ENCODE data around the gene VPS13A.
"Not testable (repeated sequence)": the region's sequence is repeated elsewhere in the genome, so short reads cannot be mapped to it uniquely, and the experiment has no call there.

The VPS13A gene

DNA sequence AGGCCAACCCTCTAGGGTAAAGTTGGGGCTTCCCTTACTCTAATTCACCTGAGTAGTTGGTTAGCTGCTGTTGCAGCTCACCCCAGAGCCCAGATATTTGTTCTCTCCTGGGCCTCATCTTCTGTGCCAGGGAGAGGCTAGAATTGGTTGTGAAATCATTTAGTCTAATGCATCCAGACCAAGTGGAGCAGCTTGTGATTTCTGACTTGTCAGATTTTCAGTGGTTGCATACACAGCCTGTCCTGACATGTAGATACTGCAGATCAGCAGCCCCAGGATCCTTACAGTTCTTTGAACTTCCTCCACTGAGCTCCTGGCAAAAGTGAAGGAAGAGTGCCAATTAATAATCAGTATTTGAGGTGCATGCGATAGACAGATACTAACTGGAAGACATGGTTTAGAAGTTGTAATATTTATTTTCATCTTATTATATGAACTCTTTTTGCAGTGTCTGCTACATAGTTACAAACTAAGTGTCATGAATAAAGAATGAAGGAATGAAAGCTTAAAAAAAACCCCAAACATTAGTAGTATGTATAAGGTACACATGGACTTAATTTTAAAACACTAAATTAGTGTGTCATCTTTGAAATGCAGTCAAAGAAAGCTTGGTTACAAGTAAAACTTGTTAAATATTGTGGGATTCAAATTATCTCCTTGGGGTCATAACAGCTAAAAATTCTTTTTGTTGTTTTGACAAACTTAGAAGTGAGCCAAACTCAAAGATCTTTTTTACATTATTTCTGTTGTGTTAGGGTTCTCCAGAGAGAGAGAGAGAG is 128.5 kb downstream of the VPS13A start:
- DNase-seq = no peak

DNA sequence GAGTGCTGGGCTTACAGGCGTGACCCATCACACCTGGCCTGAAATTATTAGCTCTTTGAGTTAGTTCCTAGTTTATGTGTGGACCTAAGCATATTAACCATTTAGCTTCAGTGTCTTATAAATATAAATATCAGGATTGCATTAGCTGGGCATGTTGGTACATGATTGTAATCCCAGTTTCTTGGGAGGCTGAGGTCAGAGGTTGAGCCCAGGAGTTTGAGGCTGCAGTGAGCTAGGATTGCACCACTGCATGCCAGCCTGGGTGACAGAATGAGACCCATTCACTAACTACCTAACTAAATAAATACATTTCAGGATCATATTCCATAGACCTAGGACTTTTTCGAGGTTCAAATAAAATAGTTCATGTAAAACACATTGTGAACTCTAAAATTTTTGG is 129.8 kb downstream of the VPS13A start:
- no peak for DNase-seq

DNA sequence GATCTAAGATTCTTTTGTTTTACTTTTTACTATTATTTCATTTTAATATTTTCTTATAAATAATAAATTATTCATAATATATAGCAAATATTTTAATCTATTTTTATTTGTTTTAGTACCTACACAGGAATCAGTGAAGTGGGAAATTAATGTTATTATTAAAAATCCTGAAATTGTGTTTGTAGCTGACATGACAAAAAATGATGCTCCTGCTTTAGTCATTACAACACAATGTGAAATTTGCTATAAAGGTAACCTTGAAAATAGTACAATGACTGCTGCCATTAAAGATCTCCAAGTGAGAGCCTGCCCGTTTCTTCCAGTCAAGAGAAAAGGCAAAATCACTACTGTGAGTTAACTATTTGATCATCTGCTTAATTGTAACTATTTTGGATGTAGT is 138.7 kb downstream of the VPS13A start:
- no peak for DNase-seq

DNA sequence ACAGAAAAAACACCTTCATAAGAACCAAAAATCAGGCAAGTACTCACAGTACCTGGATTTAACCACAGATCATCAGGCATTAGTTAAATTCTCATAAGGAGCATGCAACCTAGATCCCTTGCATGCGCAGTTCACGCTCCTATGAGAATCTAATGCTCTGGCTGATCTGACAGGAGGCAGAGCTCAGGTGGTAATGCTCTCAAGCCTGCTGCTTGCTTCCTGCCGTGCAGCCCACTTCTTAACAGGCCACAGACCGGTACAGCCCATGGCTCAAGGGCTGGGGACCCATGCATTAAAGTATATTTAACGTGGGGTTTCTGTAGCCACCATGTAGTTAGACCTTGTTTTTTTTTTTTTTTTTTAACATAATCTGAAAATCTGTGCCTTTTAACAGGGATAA is 147.7 kb downstream of the VPS13A start:
- no peak for DNase-seq

DNA sequence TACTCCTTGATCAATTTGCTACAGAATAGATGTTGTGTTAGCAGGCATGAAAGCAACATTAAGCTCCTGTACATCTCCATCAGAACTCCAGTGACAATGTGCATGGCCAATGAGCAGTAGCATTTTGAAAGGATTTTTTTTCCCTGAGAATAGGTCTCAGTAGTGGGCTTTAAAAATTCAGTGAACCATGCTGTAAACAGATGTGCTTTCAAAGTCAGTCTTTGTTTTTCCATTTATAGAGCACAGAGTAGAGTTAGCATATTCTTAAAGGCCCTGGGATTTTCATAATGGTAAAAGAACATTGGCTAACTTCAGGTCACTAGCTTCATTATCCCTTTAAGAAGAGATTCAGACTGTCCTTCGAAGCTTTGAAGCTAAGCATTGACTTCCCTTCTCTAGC is 150.8 kb downstream of the VPS13A start:
- DNase-seq = no peak

DNA sequence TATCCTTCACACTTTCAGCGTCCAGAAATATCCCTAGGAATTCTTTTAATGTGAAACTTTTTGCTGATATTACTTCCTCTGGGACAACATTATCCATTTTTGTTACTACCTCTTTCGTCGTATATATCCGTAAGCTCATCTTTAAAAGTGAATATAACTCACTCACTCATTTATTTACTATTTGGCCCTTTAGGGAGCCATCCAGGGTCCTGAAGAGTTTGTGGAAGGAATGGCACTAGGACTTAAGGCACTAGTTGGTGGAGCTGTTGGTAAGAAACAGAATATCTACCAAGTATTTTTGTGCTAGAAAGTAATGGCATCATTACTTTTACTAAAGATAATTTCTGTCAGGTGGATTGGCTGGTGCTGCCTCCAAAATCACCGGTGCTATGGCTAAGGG is 192.7 kb downstream of the VPS13A start:
- no peak for DNase-seq

DNA sequence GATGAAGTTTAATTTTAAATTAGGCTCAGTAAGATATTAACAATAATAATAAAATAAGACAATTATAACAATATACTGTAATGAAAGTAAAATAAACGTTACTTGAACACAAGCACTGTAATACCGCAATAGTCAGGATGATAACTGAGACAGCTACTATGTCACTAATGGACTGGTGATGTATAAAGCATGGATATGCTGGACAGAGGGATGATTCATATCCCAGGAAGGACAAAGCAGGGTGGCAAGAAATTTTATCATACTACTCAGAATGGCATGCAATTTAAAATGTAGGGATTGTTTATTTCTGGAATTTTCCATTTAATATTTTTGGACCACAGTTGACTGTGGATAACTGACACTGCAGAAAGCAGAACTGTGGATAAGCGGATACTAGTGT is 196.9 kb downstream of the VPS13A start:
- DNase-seq = no peak

DNA sequence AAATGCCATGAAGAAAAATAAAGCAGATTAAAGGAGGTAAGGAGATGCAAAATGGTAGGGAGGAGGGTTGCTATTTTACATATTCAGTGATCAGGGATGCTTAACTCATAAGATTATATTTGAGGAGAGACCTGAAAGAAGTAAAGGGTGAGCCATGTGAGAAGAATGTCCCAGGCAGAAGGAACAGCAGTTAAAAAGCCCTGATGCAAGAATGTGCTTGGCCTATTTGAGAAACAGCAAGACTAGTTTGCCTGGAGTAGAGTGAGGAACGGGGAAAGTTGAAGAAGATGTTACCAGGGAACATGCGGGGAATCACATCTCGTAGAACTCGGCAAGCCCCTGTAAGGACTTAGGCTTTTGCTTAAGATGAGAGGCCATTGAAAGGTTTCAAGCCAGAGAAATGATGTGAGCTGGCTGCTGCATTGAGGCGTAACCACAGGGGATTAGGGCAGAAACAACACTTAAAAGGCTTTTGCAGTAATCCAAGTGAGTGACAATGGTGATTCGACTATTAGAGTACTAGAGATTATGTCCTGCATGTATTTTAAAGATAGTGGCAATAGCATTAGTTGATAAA is 198.7 kb downstream of the VPS13A start:
- DNase-seq = no peak

DNA sequence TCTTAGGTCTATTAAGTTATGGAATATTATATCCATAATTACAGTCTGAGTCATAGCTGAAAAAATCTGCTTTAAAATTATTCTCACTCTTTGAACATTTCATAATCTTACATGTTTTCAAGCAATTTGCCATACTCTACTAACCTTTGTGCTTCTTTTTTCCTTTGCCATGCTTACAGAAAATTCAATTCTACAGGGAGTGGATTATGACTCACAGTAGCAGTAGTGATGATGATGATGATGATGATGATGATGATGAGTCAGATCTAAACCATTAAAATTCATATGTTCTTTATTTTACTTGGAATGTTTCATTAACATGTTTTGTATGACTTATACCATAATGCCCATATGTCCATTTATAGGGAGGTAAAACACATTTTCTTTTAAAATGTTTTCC is 207.1 kb downstream of the VPS13A start:
- no peak for DNase-seq

DNA sequence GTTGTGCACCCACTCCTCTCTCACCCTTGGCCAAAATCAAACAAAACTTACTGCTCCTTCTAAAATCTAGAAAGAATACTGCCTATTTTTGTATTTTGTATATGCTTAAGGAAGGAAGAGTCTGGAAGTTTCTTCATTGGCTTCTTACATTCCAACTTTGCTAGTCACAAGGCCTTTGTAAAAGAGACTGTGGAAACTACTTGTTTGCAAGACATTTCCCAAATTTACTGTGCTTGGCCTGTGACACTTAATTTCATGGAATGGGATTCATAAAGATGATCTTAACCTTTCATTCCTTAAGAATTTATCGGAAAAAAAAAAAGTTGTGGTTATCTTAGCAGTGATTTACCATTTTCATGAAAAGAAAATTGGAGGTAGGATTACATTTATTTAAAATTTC is 208.9 kb downstream of the VPS13A start:
- no peak for DNase-seq

DNA sequence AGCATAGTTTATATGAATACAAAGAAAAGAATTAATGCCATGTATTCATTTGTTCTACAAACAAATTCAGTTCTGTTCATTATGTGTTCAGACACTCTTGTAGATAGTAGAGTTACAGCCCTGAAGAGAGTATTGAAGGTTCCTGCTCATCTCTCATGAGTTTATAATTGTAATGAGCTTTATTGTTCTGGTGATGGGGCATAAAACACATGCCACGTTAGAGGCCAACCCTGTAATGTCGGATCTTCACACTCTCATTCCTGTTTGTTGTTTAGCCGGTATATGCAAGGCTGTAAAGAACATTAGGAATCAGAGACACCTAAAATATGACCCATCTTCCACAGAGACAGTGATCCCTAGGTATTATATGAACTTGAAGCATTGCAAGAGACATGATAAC is 214.5 kb downstream of the VPS13A start:
- DNase-seq = no peak

DNA sequence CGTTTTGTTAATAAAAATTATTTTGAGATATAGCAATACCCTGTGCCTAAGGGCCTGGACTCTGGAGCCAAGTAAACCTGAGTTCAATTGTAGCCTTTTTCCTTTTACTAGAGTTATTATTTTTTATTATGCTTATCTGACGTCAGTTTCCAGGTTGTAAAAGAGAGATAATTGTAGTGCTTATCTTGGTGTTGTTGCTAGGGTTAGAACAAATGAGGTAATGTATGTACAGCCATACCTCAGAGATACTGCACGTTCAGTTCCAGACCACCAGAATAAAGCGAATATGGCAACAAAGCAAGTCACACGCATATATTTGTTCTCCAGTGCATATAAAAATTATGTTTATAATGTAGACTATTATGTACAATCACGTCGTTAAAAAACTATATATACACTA is 215.0 kb downstream of the VPS13A start:
- DNase-seq = no peak

DNA sequence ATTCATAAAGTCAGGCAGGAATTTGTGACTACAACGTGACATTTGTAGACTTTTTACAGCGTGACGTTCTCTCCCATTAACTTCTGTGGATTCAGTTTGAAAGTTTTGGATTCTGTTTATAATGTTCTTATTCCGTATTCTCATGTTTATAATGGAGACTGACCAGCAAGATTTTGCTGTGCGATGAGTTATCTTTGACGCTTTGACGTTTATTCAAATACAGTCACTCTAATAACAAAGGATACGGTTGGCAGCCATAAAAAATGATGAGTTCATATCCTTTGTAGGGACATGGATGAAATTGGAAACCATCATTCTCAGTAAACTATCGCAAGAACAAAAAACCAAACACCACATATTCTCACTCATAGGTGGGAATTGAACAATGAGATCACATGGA is 221.2 kb downstream of the VPS13A start:
- not testable (repeated sequence) for DNase-seq

DNA sequence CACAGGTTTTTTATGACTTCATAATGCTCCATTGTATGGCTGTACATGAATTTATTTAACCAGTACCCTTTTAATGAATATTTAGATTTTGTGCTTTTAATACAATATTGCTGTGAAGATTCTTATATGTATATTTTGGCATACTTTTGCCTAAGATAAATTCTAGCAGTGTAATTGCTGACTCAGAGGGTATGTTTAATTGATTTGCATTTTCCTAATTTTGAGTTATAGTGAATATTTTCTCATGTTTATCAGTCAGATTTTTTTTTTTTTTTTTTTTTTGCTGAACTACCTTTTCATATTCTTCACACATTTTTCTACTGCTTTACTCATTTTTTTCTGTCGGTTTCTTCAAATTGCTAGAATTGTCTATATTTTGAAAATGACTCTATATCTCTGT is 222.6 kb downstream of the VPS13A start:
- DNase-seq = no peak

DNA sequence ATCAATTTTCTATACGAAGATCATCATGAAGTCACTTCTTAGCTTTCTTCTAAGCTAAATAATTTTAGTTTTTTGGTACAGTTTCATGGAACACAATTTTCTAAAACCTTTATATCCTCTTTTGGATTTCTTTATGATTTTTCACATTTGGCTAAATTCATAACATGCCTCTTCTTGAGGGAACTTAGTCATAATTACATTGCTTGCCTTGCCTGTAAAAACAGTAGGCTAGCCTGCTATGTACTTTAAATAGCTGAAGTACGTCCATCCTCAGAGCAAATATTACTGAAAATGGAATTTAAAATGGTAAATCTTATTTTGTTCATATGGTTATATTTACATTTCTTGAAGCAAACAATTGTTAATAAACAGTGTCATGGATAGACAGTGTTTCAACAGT is 225.0 kb downstream of the VPS13A start:
- DNase-seq = no peak

DNA sequence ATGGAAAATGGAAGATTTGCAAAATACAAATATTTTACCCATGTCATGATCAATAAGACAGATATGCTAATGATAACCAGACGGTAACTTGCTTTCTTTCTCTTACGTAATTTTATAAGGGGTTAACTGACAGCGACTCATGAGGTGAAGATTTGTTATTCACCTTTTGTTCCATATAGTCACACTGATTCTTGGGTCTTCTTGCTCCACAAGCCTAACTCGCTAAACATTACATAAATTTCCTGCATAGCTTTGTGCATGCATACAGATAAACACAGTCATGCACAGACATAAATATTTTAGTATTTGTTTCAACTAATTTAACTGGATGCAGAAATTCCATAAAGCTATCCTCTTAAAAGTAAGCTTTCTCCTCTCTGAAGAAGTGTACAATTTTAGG is 225.9 kb downstream of the VPS13A start:
- no peak for DNase-seq

DNA sequence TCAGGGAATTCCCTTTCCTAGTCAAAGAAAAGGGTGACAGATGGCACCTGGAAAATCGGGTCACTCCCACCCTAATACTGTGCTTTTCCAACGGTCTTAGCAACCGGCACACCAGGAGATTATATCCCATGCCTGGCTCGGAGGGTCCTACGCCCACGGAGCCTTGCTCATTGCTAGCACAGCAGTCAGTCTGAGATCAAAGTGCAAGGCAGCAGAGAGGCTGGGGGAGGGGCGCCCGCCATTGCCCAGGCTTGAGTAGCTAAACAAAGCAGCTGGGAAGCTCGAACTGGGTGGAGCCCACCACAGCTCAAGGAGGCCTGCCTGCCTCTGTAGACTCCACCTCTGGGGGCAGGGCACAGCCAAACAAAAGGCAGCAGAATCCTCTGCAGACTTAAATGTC is 231.2 kb downstream of the VPS13A start:
- not testable (repeated sequence) for DNase-seq

DNA sequence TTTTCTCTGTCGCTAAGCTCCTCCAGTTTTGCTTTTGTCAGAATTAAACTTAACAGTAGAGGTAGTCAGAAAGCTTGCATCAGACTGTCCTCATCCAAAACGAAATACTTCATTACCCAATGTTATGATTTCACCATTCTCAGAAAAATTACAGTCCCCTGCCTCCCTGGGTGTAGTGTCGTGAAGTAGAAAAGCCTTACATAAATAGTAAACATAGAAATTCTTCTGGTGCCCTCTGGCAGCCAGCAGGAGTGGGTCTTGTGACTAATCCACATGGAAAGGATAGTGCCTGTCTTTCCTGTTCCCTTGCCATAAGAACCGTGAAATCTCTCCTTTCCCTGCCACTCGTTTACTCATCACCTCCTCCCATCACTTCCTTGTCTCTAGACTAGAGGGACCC is 240.2 kb downstream of the VPS13A start:
- DNase-seq = no peak

DNA sequence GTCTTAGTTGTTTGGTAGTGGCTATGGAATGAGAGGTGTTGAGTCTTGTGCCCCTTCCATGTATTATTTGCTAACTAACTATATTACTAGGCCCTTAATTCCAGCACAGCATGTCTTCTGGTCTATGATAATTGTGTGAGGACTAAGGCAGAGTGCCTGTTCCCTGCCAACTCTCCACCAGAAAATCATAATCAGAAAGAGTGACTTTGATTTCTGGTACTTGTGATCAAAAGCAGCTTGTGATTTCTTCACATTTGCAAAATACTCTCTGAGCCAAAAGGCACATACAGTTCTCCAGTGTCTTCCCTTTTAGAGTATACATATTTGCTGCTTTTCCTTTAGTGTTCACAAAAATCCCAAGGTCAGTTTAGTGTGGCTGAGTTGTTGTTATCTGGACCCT is 240.9 kb downstream of the VPS13A start:
- DNase-seq = no peak

DNA sequence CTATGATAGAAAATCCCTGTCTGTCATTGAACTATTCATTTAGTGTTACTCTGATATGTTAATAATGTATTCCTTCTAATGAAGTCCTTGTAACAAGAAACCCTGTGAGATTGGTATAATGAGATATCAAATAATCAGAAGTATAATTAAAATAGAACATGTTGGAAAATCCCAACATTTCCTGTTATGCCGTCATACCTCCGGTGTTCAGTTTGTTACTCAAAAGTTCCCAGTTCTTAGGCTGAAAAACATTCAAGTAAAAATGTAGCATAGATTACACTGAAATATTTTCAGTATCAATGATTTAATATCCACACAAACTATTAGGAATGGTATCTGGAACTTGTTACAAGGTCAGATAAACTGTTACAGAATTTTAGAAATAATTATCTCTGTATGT is 243.3 kb downstream of the VPS13A start:
- no peak for DNase-seq

DNA sequence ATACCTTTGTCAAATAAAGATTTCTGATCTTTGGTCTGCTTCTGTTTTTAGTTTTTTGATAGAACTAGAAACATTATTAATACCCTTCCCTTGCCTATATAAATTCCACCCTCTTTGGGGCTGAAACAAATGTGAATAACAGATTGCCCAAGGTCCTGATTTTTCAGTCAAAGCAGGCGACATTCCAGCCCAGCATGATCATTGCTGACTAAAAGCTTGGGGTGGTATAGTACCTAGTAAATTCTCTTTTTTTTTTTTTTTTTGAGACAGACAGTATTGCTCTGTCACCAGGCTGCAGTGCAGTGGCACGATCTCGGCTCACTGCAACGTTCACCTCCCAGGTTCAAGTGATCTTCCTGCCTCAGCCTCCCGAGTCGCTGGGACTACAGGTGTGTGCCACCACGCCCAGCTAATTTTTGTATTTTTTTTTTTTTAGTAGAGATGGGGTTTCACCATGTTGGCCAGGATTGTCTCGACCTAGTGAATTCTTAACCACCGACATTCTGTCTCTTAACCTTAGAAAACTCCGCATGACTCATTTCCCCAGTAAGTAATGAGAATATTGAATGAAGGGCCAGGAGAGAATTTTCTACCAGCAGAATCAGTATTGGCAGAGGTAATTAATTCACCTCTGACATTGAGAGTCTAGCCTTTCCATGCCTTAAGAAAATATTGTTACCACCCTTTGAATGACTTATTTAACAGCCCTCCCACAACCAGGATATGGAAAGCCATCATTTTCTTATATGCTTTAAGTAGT is 244.4 kb downstream of the VPS13A start:
- DNase-seq = no peak

DNA sequence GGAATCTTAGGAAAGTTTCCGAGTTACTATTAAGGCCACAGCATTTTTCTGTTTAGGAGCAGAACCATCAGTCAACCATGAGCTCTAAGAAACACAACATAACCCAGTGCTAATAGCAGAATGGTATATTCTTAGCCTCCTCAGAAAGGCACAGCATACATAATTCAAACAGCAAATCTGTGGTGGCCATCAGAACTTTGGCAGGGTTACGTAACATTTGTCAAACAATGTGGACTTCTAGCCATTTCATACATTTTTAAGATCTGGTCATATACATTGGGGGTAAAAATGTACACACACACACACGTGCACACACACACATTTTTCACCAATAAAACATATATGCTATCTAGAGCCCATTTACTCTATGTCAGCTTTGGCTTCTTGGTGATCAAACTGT is 245.6 kb downstream of the VPS13A start:
- DNase-seq = no peak

DNA sequence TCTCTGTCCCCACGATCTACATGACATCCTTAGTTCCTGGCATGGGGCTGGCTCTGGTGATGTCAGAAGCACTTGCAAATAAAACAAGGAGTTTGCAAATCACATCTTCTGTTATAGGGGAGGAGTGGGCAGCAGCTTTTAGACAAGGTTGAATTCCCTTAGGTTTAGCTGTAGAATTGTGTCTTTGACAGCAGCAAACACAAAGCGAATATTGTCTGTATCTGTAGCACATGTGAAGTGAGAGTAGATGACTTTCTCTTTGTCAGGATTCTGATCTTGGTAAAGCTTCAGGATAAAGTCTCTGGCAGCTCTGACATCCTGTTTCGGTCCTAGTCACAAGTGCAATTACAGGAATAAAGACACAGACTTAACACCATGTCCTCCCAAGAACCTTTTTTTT is 246.5 kb downstream of the VPS13A start:
- DNase-seq = no peak

DNA sequence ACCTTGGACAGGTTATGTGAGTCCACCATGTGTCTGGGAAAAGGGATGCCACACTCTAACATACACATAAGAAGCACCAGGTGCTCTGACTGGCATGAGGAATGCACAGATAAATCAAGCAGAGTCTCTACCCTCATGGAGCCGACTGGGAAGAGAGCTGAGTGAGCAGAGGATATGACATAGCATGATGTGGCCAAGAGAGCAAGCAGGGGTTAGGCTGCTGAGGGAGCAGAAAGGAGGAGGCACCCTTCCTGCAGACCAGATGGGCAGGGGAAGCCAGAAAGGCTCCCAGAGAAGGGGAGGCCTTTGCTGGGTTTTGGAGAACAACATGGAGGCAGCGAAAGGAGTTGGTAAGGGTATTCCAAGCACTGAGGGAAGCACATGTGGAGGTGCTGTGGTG is 247.7 kb downstream of the VPS13A start:
- DNase-seq = no peak
